GM12873 (cell line): Measurements from ENCODE around the gene ZNF771.

Experiments used
- TF ChIP-seq, protein P1 (sequence below): IDR thresholded peaks from 2 replicates; pipeline ENCODE4 v1.5.1; 2012; ENCODE audit warnings: low read depth, mild to moderate bottlenecking, moderate library complexity, low read length, control low read depth; ENCODE audit not compliant: insufficient read depth; ENCODE audit errors: missing control alignments

Gene ZNF771

DNA sequence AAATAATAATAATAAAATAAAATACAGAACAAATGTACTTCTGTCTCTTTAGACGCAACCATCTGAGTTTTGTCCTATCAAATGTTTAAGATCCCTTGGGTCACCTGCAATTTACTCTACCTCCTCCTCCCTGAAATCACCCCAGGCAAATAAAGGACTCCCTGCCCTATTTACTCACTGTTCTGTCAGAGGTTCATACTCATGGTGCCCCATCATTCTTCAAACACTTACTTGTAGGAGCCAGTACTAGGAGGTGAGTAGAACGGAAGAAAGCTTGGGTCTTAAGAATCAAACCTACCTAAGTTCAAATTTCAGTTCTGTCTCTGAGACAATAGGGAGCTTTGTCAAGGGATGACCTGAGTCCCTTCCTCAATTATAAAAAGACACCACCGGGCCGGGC is 40.9 kb upstream of the ZNF771 start:
- TF ChIP-seq, protein P1, sequence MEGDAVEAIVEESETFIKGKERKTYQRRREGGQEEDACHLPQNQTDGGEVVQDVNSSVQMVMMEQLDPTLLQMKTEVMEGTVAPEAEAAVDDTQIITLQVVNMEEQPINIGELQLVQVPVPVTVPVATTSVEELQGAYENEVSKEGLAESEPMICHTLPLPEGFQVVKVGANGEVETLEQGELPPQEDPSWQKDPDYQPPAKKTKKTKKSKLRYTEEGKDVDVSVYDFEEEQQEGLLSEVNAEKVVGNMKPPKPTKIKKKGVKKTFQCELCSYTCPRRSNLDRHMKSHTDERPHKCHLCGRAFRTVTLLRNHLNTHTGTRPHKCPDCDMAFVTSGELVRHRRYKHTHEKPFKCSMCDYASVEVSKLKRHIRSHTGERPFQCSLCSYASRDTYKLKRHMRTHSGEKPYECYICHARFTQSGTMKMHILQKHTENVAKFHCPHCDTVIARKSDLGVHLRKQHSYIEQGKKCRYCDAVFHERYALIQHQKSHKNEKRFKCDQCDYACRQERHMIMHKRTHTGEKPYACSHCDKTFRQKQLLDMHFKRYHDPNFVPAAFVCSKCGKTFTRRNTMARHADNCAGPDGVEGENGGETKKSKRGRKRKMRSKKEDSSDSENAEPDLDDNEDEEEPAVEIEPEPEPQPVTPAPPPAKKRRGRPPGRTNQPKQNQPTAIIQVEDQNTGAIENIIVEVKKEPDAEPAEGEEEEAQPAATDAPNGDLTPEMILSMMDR, result no peak

DNA sequence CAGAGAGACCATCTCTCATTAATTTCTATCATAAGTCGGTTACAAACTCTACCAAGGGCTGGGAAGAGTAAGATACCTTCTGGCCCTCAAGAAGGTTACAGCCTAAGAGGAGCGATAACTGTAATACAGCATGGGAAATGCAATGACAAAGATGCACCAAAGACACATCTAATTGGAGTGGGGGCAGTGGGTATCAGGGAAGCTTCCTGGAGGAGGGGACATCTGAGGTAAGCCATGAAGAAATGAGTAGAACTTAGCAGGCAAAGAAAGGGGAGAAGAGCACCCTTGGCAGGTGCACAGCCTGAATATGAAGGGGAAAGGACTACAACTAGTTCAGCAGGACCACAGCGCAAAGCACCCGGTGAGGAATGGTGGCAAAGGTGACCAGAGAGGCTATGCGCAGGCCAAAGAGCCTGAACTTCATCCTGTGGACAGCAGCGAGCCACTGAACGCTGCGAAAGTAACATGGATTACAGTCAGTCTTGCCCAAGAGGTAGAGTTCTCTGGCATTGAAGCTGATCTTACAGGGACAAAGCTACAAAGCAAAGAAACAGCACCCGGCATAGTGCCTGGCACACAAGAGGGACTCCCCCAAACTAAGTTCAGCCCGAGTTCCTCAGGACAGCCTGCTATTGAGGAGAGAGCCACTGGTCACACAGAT is 39.9 kb upstream of the ZNF771 start:
- TF ChIP-seq, protein P1, result no peak

DNA sequence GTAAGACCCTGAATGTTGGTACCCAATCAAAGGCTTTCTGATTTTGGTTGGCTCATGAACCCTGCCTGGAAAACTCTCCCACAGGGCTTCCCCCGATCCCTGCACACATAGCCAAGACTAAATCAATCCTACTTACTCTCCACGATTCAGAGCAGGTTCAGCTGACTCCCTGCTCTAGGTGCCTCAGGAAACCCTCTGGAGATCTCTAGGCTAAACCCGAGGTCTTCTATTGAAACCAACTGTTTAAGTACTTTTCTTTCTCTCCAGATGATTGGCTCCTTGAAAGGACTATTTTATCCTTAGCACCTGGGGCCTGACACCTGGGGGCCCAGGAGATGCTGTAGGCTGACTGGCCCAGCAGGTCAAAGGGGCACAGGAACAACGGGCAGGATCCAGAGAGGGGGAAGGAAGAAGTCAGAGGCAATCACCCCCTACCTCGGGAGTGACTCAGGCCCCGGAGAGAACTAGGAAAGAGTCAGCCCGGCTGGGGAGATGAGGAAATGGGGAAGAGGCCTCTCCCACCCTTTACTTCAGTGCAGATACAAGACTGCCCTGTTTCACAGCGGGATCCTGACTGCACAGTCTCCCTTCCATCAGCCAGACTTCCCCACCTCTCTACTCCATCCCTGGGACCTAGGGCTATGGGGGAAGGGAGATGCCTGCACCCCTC is 39.1 kb upstream of the ZNF771 start:
- TF ChIP-seq, protein P1, result no peak

DNA sequence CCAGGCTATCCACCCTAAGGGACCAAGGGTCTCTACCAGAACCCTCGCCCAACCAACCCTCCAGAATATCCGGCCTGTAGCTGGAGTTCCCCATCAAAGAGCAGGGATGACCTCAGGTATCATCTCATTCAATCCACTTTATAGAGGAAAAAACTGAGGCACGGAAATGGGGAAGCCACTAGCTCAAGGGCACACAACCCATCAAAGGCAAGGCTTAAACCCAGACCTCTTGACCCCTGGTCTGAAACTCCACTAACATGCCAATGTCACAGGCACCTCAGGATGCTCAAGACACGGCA is 38.7 kb upstream of the ZNF771 start:
- TF ChIP-seq, protein P1, result no peak

DNA sequence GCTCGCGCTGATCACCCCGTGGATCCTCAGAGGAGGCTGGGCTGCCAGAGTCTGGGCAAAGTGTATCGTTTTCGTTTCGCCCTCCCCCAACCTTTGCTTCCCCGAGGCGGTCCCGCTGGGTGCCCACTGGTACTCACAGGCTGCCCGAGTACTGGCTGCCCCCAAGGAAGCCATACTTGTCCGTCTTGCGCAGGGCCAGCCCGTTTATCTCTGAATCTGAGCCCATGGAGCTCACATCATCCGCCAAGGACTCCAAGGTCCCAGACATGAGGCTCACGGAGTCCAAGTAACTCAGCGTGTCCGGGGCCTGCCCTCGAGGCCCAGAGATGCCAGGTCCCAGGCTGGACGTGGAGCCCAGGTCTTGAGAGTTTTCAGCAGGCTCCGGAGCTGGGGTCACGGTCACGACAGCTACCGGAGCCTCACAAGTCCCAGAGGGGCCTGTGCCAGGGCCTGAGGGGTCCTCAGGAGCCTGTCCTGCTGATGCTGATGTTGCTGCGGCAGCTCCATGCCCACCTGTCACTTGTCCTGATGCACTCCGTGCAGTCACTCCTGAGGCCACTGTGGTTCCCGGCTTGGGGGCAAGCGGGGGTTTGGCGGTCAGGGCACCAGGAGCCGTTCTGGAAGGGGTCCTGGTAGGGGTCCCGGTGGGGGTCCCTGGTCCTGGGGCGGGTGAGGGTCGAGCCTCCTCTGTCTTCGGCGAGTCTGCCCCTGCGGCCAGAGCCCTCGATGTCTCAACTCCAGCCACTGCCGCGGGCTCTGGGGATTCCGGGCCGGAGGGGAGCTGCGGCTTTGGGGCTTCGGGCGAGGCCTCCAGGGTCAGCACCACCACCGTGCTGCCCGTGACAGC is 38.1 kb upstream of the ZNF771 start:
- TF ChIP-seq, protein P1, result no peak

DNA sequence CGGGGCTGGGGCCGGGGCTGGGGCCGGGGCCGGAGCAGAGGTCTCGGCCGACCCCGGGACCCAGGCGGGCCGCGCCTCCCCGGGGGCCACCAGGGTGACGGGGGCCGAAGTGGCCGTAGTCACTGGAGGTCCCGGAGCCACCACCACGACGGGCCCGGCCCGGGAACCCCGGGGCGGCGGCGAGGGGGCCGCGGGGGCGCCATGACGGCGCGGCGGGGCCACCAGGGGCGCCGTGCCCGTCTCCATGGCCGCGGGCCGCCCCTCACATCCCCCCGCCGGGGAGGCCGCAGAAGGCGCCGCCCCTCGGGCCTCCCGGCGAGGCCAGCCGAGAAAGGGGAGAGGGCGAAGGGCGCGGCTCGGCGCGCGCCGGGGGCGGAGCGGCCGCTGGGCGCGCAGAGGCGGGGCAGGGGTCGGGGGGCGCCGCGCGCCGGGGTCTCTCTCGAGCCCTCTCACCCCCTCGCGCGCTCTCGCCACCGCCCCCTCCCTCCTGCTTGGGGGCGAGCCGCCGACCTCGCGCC is 37.4 kb upstream of the ZNF771 start:
- TF ChIP-seq, protein P1, result peak; percentile 9

DNA sequence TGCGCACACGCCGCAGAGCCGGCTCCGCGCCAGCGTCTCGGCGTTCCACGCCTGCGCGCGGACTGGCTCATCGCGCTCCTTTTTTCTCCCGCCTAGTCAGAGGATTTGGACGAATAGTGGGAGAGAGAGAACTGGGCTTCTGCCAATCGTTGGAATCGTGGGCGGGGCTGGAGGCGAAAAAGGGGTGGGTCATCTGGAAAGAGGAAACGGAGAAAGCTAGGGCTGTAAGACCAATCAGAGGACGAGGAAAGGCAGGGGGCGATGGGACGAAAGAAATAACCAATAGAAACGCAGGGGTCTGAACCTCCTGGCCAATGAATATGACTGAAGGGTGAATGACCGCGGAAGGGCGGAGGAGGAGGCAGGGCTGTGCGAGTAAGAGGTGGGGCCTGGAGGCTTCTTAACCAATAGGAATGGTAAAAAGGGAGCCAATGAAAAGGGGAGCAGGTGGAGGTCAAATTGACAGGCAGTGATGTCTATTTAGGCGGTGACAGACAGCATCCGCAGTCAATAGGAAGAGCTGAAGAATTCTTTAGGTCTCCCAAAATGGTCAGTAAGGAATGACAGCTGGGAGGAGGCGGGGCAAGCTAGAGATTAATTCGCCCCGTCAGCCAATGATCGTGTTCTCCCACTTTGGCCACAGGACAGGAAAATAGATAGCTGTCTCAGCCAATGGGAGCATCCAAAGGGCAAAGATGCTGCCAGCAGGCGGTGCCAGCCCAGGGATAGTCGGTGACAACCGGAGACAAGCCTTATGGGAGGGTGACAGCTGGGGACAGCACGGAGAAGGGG is 36.8 kb upstream of the ZNF771 start, which contains the start of gene TBC1D10B:
Gene TBC1D10B (minus strand): TSS at position 39 of the 792 bp plus-strand sequence. CDS start 311 bp downstream, outside the sequence.
- TF ChIP-seq, protein P1, result peak; percentile 44
